T-helper 17 cell (primary cell): ENCODE data around the gene COG7. TPM values are rescaled to one million over a fixed set of nuclear protein-coding genes. Genes with fewer than 3 reads are reported as not detected.
"Not testable (repeated sequence)": the region's sequence is repeated elsewhere in the genome, so short reads cannot be mapped to it uniquely, and the experiment has no call there.

Source experiments
- ATAC-seq: fragments of 150-1000 bp; cut with Tn5 transposase; 2 replicates; pipeline ENCODE4 v1.10.0; 2021; ENCODE audit warnings: mild to moderate bottlenecking, moderate library complexity
- DNase-seq, 3 donors: peaks; one replicate each; pipeline versions ENCODE4 v3.0.0 to v3.0.0-alpha.2; 2020 to 2021
- H3K9me3 ChIP-seq: one replicate; pipeline ENCODE4 v1.7.0; 2013; ENCODE audit warnings: low read length, mild to moderate bottlenecking; ENCODE audit not compliant: control insufficient read depth, poor library complexity, severe bottlenecking
- H3K27ac Mint-ChIP-seq: one replicate; pipeline ENCODE4 v1.8.0; 2022; ENCODE audit warnings: mild to moderate bottlenecking, moderate library complexity, mixed read lengths
- H3K27me3 Mint-ChIP-seq: one replicate; pipeline ENCODE4 v1.8.0; 2022; ENCODE audit warnings: mixed read lengths
- H3K36me3 Mint-ChIP-seq: one replicate; pipeline ENCODE4 v1.8.0; 2022; ENCODE audit warnings: low read depth, mixed read lengths
- H3K4me1 Mint-ChIP-seq: one replicate; pipeline ENCODE4 v1.8.0; 2022; ENCODE audit warnings: mild to moderate bottlenecking, mixed read lengths
- H3K4me3 Mint-ChIP-seq: one replicate; pipeline ENCODE4 v1.8.0; 2022; ENCODE audit warnings: mild to moderate bottlenecking, moderate library complexity, mixed read lengths
- total RNA-seq, 4 donors: library from RNA in 2 of 4; stranded (reverse) in 2 of 4; gene quantifications; one replicate each; pipeline ENCODE4 v1.2.3 and lab custom pipeline; 2022 to 2026

Gene COG7
- total RNA-seq, 2 donors from 2014 or later = 16.9 to 17.1 TPM

DNA sequence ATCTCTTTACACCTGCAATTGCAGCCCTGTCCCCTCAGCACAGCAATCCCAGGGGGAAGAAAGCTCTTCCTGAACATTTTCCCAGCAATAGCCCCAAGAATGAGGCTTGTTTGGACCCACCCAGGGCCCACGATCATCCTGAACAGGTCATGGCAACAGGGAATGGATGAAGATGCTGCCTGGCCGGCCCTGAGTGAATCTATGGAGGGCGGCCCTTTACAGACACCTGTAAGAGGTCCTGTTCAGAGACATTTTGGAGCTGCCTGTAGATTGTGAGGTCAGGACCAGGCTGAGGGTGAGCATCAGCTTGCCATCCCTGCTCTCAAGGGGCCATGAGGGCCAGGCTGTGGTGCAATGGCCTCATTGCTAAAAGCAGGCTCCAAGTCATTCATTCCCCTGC, 69.1 kb downstream of the COG7 start:
- no peak overlapping the region for H3K4me3 Mint-ChIP-seq
- ATAC-seq (no peak), DNase-seq (no peak)
- no peaks in the 10 kb centered on the region for H3K9me3 ChIP-seq
- no peak overlapping the region for H3K27ac Mint-ChIP-seq
- H3K27me3 Mint-ChIP-seq = no peaks in the 10 kb centered on the region
- peaks cover 2% of the 10 kb centered on the region for H3K36me3 Mint-ChIP-seq
- no peaks in the 10 kb centered on the region for H3K4me1 Mint-ChIP-seq

- DNase-seq (no peak), ATAC-seq (no peak)
- H3K27me3 Mint-ChIP-seq = no peaks in the 10 kb centered on the region
- H3K27ac Mint-ChIP-seq = no peak overlapping the region
- H3K4me1 Mint-ChIP-seq = no peaks in the 10 kb centered on the region
- no peak overlapping the region for H3K4me3 Mint-ChIP-seq
- H3K9me3 ChIP-seq = no peaks in the 10 kb centered on the region
- no peaks in the 10 kb centered on the region for H3K36me3 Mint-ChIP-seq
Measured at GRCh38 chr16:23382279-23382678, 70.7 kb downstream of the COG7 start.

DNA sequence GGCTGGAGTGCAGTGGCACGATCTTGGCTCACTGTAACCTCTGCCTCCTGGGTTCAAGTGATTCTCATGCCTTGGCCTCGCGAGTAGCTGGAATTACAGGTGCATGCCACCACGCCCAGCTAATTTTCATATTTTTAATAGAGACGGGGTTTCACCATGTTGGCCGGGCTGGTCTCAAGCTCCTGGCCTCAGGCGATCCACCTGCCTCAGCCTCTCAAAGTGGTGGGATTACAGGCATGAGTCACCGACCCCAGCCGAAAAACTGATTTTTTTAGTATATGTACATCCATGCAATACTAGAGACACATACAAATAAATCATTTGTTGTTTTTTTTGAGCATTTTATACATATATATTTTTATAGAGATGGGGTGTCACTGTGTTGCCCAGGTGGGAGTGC, 71.3 kb downstream of the COG7 start:
- H3K4me3 Mint-ChIP-seq, H3K9me3 ChIP-seq, H3K4me1 Mint-ChIP-seq, H3K27me3 Mint-ChIP-seq, DNase-seq, H3K36me3 Mint-ChIP-seq, H3K27ac Mint-ChIP-seq, ATAC-seq: not testable (repeated sequence)

DNA sequence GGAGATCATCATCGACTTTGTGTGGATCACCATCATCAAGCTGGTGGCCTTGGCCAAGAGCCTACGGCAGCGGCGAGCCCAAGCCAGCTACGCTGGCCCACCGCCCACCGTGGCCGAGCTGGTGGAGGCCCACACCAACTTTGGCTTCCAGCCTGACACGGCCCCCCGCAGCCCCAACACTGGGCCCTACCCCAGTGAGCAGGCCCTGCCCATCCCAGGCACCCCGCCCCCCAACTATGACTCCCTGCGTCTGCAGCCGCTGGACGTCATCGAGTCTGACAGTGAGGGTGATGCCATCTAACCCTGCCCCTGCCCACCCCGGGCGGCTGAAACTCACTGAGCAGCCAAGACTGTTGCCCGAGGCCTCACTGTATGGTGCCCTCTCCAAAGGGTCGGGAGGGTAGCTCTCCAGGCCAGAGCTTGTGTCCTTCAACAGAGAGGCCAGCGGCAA, 72.5 kb downstream of the COG7 start:
- no peak for DNase-seq
- Mint-ChIP-seq H3K27ac (no peak overlapping the region), H3K4me3 (no peak overlapping the region), H3K36me3 (no peaks in the 10 kb centered on the region), H3K27me3 (peaks cover 6% of the 10 kb centered on the region), H3K4me1 (no peaks in the 10 kb centered on the region)
- no peaks in the 10 kb centered on the region for H3K9me3 ChIP-seq
- no peak for ATAC-seq

DNA sequence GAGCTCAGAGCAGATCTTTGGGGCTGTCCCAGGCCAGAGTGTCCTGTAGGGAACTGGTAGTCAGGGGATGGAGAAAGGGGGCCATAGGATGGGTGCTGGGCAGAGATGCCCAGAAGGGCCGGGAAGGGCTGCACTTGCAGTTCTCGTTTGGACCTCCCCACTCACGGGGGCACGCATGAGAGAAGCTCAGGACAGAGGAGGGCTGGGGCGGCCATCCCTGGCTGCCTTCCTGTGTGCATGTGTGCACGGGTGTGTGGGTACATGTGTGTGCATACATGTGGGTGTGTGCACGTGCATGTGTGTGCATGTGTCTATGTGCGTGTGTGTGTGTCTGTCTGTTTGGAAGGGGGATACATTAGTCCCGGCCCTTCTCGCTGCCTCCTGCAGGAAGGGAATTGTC, 73.3 kb downstream of the COG7 start:
- H3K9me3 ChIP-seq = no peaks in the 10 kb centered on the region
- Mint-ChIP-seq H3K27me3 (peaks cover 7% of the 10 kb centered on the region), H3K4me3 (no peak overlapping the region), H3K4me1 (no peaks in the 10 kb centered on the region), H3K27ac (no peak overlapping the region), H3K36me3 (no peaks in the 10 kb centered on the region)
- no peak for DNase-seq
- no peak for ATAC-seq

DNA sequence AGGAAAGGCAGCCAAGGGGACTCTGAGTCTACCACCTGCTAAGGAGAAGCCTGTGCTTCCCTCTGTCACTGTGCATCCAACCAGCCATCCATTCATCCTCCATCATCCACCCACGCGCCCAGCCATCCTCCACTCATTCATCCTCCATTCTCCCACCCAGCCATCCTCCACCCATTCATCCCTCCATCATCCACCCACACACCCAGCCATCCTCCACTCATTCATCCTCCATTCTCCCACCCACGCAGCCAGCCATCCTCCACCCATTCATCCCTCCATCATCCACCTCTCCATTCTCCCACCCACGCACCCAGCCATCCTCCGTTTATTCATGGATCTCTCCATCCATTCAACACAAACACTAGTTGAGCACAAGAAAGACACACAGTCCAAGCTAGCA, 74.1 kb downstream of the COG7 start:
- no peaks in the 10 kb centered on the region for H3K9me3 ChIP-seq
- H3K4me1 Mint-ChIP-seq = no peaks in the 10 kb centered on the region
- H3K27me3 Mint-ChIP-seq = peaks cover 7% of the 10 kb centered on the region
- no peaks in the 10 kb centered on the region for H3K36me3 Mint-ChIP-seq
- no peak for DNase-seq
- H3K4me3 Mint-ChIP-seq = no peak overlapping the region
- no peak overlapping the region for H3K27ac Mint-ChIP-seq
- no peak for ATAC-seq

- no peaks in the 10 kb centered on the region for H3K9me3 ChIP-seq
- H3K36me3 Mint-ChIP-seq = peaks cover 2% of the 10 kb centered on the region
- H3K27ac Mint-ChIP-seq = no peak overlapping the region
- no peak for ATAC-seq
- H3K4me3 Mint-ChIP-seq = no peak overlapping the region
- no peak for DNase-seq
- peaks cover 2% of the 10 kb centered on the region for H3K4me1 Mint-ChIP-seq
- H3K27me3 Mint-ChIP-seq = peaks cover 12% of the 10 kb centered on the region
Measured at GRCh38 chr16:23378256-23378655, 74.7 kb downstream of the COG7 start.

DNA sequence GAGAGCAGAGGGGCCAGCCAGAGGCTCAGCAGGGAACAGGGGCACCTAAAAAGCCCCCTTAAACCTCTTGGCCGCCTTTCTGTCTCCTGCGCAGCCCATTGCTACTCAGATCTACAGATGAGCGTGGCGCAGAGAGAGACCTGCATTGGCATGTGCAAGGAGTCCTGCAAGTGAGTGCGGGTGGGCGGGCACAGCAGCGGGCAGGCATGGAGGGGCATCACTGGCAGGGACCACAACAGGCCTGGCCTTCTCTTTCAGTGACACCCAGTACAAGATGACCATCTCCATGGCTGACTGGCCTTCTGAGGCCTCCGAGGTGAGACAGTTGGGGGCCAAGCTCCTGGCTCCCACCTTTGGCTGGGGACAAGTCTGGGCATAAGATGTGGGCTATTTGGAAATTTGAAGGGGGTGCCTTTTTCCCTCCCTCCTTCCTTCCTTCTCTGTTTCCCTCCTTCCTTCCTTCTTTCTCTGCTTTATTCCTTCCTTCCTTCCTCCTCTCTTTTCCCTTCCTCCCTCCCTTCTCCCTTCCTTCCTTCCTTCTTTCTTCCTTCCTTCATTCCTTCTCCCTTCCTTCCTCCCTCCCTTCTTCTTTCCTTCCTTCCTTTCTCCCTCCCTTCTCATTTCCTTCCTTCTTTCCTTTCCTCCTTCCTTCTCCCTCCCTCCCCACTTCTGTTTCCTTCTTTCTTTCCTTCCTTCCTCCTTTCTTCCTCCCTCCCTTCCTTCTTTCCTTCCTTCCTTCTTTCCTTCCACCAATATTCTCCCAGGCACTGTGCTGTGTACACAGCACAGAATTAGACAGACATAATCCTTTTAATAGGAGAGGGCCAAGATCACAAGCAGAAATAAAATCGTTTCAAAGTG, 75.7 kb downstream of the COG7 start:
- no peaks in the 10 kb centered on the region for H3K9me3 ChIP-seq
- Mint-ChIP-seq H3K27me3 (peaks cover 13% of the 10 kb centered on the region), H3K4me1 (peaks cover 2% of the 10 kb centered on the region), H3K36me3 (peaks cover 2% of the 10 kb centered on the region), H3K27ac (no peak overlapping the region), H3K4me3 (no peak overlapping the region)
- ATAC-seq = no peak
- DNase-seq = no peak

- Mint-ChIP-seq H3K4me3 (no peak overlapping the region), H3K27ac (no peak overlapping the region), H3K4me1 (peaks cover 2% of the 10 kb centered on the region), H3K27me3 (peaks cover 15% of the 10 kb centered on the region), H3K36me3 (peaks cover 2% of the 10 kb centered on the region)
- no peaks in the 10 kb centered on the region for H3K9me3 ChIP-seq
- DNase-seq (no peak), ATAC-seq (no peak)
Measured at GRCh38 chr16:23375643-23376042, 77.3 kb downstream of the COG7 start.

- ATAC-seq = no peak
- Mint-ChIP-seq H3K4me3 (no peak overlapping the region), H3K27ac (no peak overlapping the region), H3K36me3 (peaks cover 5% of the 10 kb centered on the region), H3K27me3 (peaks cover 21% of the 10 kb centered on the region), H3K4me1 (peaks cover 2% of the 10 kb centered on the region)
- DNase-seq = no peak
- H3K9me3 ChIP-seq = no peaks in the 10 kb centered on the region
Measured at GRCh38 chr16:23374721-23375510, 78.1 kb downstream of the COG7 start.

- no peak for DNase-seq
Measured at GRCh38 chr16:23373436-23374219, 79.4 kb downstream of the COG7 start.

DNA sequence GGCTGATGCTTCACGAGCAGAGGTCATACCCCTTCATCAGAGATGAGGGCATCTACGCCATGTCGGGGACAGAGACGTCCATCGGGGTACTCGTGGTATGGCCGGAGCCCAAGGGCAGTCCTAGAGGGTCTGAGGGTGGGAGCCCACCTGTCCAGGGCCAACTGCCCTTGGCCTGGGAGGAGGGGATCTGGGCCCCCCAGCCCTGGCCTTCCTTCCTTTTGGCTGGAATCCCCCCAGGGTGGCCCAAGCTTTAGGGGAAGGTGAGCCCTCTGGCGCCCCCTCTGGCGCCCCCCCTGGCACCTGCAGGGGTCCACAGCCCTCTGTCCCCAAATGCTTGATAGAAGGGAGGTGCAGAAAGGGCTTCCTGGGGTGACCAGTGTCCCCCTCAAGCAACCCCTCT, 81.6 kb downstream of the COG7 start:
- H3K36me3 Mint-ChIP-seq = peaks cover 5% of the 10 kb centered on the region
- no peak for ATAC-seq
- H3K27ac Mint-ChIP-seq = no peak overlapping the region
- peaks cover 21% of the 10 kb centered on the region for H3K27me3 Mint-ChIP-seq
- H3K9me3 ChIP-seq = no peaks in the 10 kb centered on the region
- H3K4me1 Mint-ChIP-seq = peaks cover 2% of the 10 kb centered on the region
- DNase-seq = no peak
- H3K4me3 Mint-ChIP-seq = no peak overlapping the region

More at GRCh38 chr16:23373436-23374219, 79.4 kb downstream of the COG7 start:
- peaks cover 5% of the 10 kb centered on the region for H3K36me3 Mint-ChIP-seq
- no peak overlapping the region for H3K4me3 Mint-ChIP-seq
- H3K27me3 Mint-ChIP-seq = peaks cover 21% of the 10 kb centered on the region
- no peak for ATAC-seq
- no peaks in the 10 kb centered on the region for H3K9me3 ChIP-seq
- peak overlapping the region; percentile 57 for H3K27ac Mint-ChIP-seq
- H3K4me1 Mint-ChIP-seq = peaks cover 2% of the 10 kb centered on the region

DNA sequence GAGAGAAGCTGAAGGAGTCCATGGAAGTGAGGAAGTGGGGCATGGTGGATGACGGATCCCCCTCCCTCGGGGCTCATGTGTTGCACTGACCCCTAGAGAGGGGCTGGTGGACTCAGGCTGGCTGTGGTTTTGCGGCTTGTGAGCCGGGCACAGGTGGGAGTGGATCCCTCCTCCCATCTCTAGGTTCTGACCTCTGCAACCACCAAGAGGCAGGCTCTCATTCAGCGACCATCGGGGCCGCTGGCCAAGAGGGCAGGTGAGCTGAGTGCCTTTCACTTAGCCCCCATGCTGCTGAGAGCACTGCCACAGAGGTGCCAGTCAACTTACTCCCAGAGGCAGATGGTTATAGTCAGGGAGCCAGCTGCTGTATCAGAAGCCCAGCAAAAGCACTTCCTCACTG, 83.6 kb downstream of the COG7 start:
- ATAC-seq (no peak), DNase-seq (no peak)
- no peaks in the 10 kb centered on the region for H3K9me3 ChIP-seq
- Mint-ChIP-seq H3K4me1 (peaks cover 11% of the 10 kb centered on the region), H3K27ac (no peak overlapping the region), H3K36me3 (peaks cover 5% of the 10 kb centered on the region), H3K27me3 (peaks cover 15% of the 10 kb centered on the region), H3K4me3 (no peak overlapping the region)
